Measurements from ENCODE around the gene CDH23.

DNA sequence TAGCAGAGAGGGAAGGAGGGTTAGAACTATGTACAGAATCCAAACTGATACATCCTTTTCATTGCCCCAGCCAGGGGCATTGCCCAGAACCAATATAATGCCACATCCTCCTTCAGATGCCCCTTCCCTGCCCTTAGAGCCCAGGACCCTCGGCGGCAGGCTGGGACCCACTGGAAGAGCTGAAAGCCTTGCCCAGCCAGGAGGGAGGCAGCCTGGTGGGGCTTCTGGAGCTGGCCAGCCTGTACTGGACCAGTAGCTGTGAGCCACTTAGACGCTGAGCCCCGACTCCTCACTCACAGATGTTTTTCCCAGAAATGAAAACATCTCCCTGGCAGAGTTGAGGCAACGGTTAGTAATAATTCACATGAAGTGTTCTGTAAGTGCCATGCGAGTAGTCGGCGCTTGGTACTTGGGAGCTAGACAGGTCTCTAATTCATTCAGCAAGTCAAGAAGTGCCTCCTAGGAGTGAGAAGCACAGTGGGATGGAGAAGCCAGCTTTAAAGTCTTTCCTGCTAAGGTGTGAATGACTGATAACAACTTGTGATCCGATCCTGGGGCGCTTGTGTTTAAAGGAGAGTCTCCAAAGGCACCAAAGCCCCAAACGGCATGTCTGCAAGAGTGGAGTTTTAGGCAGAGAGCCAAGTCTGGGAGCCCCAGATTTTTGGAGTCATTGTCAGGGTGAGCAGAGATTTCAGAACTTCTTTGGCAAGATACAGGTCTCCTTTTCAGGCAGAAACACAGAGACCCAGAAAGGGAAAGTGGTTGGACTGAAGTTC is 366.8 kb downstream of the CDH23 start:
- TF ChIP-seq, protein P1, sequence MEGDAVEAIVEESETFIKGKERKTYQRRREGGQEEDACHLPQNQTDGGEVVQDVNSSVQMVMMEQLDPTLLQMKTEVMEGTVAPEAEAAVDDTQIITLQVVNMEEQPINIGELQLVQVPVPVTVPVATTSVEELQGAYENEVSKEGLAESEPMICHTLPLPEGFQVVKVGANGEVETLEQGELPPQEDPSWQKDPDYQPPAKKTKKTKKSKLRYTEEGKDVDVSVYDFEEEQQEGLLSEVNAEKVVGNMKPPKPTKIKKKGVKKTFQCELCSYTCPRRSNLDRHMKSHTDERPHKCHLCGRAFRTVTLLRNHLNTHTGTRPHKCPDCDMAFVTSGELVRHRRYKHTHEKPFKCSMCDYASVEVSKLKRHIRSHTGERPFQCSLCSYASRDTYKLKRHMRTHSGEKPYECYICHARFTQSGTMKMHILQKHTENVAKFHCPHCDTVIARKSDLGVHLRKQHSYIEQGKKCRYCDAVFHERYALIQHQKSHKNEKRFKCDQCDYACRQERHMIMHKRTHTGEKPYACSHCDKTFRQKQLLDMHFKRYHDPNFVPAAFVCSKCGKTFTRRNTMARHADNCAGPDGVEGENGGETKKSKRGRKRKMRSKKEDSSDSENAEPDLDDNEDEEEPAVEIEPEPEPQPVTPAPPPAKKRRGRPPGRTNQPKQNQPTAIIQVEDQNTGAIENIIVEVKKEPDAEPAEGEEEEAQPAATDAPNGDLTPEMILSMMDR (IDR thresholded peaks at IDR 0.05; ENCODE audit: poor library complexity, severe bottlenecking): no peak
- TF ChIP-seq POLR2AphosphoS5 (IDR thresholded peaks at IDR 0.05) (no peak), MXI1 (conservative IDR thresholded peaks at IDR 0.05; ENCODE audit: poor library complexity, severe bottlenecking) (no peak), RAD21 (conservative IDR thresholded peaks at IDR 0.05) (no peak)
- TF ChIP-seq, protein P2, sequence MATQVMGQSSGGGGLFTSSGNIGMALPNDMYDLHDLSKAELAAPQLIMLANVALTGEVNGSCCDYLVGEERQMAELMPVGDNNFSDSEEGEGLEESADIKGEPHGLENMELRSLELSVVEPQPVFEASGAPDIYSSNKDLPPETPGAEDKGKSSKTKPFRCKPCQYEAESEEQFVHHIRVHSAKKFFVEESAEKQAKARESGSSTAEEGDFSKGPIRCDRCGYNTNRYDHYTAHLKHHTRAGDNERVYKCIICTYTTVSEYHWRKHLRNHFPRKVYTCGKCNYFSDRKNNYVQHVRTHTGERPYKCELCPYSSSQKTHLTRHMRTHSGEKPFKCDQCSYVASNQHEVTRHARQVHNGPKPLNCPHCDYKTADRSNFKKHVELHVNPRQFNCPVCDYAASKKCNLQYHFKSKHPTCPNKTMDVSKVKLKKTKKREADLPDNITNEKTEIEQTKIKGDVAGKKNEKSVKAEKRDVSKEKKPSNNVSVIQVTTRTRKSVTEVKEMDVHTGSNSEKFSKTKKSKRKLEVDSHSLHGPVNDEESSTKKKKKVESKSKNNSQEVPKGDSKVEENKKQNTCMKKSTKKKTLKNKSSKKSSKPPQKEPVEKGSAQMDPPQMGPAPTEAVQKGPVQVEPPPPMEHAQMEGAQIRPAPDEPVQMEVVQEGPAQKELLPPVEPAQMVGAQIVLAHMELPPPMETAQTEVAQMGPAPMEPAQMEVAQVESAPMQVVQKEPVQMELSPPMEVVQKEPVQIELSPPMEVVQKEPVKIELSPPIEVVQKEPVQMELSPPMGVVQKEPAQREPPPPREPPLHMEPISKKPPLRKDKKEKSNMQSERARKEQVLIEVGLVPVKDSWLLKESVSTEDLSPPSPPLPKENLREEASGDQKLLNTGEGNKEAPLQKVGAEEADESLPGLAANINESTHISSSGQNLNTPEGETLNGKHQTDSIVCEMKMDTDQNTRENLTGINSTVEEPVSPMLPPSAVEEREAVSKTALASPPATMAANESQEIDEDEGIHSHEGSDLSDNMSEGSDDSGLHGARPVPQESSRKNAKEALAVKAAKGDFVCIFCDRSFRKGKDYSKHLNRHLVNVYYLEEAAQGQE (IDR thresholded peaks at IDR 0.05; ENCODE audit: borderline replicate concordance): no peak

Measured in neural cell (in vitro differentiated cells).